HepG2 (cell line): Measurements from ENCODE around the gene VEPH1. TPM values are rescaled to one million over a fixed set of nuclear protein-coding genes. Genes with fewer than 3 reads are reported as not detected.

ENCODE experiments used
- ATAC-seq: fragments of 200-7000 bp; cut with Tn5 transposase; 3 replicates; pipeline ENCODE4 v1.9.1; 2020; ENCODE audit warnings: mild to moderate bottlenecking, moderate library complexity
- BruUV-seq: library from RNA; stranded (reverse); fragments of 400-500 nt; replicated peaks from 2 replicates; lab custom pipeline; 2021; lab: Mats Ljungman, UMichigan
- CTCF ChIA-PET: fragments of 300-600 bp; formaldehyde crosslinking; extraction: SDS; loops from one replicate; lab custom pipeline; 2021; ENCODE audit warnings: low total read pairs, inconsistent platforms, low intra/inter-chr PET ratio; lab: Yijun Ruan, JAX
- POLR2A ChIA-PET: fragments of 350-600 bp; sonication (Branson Sonifier 250); formaldehyde crosslinking; loops from one replicate; lab custom pipeline; 2020; ENCODE audit warnings: antibody characterized with exemption, inconsistent platforms; lab: Yijun Ruan, JAX
- DNase-seq: peaks from one replicate; pipeline ENCODE4 v3.0.0-alpha.2; 2015; ENCODE audit warnings: low spot score
- FAIRE-seq: peaks from 3 replicates; lab custom pipeline; 2011; peaks lifted over from hg19 to GRCh38; lab: Jason Lieb, UNC
- H2AFZ ChIP-seq: one replicate; pipeline ENCODE4 v1.6.1; 2011; ENCODE audit warnings: low read length, inconsistent platforms
- H3K27ac ChIP-seq: fragments of 300-600 bp; 3 replicates; pipeline ENCODE4 v1.8.0; 2011; ENCODE audit warnings: mixed run types, mild to moderate bottlenecking, mixed read lengths, low read length, inconsistent platforms; ENCODE audit not compliant: insufficient read depth; ENCODE audit errors: extremely low read length
- H3K27me3 ChIP-seq, 2 experiments: fragments of 200-600 bp in 1 of 2; 2 replicates in 1 of 2; 3 replicates in 1 of 2; pipeline versions ENCODE4 v1.6.0 to v1.8.0; 2011; ENCODE audit warnings: low read length in 2 of 2, mild to moderate bottlenecking in 2 of 2, moderate library complexity in 2 of 2, inconsistent platforms in 1 of 2; ENCODE audit not compliant: insufficient read depth in 2 of 2, control insufficient read depth in 1 of 2
- H3K36me3 ChIP-seq, 2 experiments: fragments of 200-600 bp in 1 of 2; replicated peaks in 1 of 2; 2 replicates in 1 of 2; 3 replicates in 1 of 2; pipeline versions ENCODE4 v1.5.1 to v1.8.0; 2011; ENCODE audit warnings: low read length in 2 of 2, inconsistent platforms in 1 of 2; ENCODE audit not compliant: insufficient read depth in 2 of 2, control insufficient read depth in 1 of 2
- H3K4me1 ChIP-seq: 2 replicates; pipeline ENCODE4 v1.5.1; 2012; ENCODE audit warnings: low read length, inconsistent platforms; ENCODE audit not compliant: insufficient read depth
- H3K4me2 ChIP-seq: 2 replicates; pipeline ENCODE4 v1.6.0; 2011; ENCODE audit warnings: low read depth, low read length, inconsistent platforms
- H3K4me3 ChIP-seq, 3 experiments: fragments of 200-600 bp in 1 of 3; sonication (generic), shearing (Covaris generic) in 1 of 3; replicated peaks in 1 of 3; 2 replicates each; pipeline ENCODE4 v1.5.1; 2011 to 2016; ENCODE audit warnings: low read length in 3 of 3, inconsistent platforms in 2 of 3, low read depth in 2 of 3, mild to moderate bottlenecking in 2 of 3, control low read depth in 1 of 3, mixed read lengths in 1 of 3; ENCODE audit not compliant: insufficient read depth in 1 of 3
- H3K79me2 ChIP-seq: one replicate; pipeline ENCODE4 v1.6.1; 2011; ENCODE audit warnings: low read length, inconsistent platforms; ENCODE audit not compliant: insufficient read depth
- H3K9ac ChIP-seq: 2 replicates; pipeline ENCODE4 v1.6.0; 2011; ENCODE audit warnings: mild to moderate bottlenecking, low read depth, low read length, inconsistent platforms; ENCODE audit not compliant: insufficient read depth
- H3K9me3 ChIP-seq: 2 replicates; pipeline ENCODE4 v1.5.1; 2012; ENCODE audit warnings: mild to moderate bottlenecking, low read length
- H4K20me1 ChIP-seq: 2 replicates; pipeline ENCODE4 v1.6.0; 2011; ENCODE audit warnings: inconsistent platforms, mild to moderate bottlenecking, low read length, moderate library complexity; ENCODE audit not compliant: insufficient read depth
- FLYWCH1 ChIP-seq: sonication (generic); formaldehyde crosslinking; IDR thresholded peaks from 2 replicates; pipeline ENCODE4 v1.8.1; 2023; ENCODE audit warnings: mild to moderate bottlenecking, missing genetic modification reagents
- HDAC6 ChIP-seq: fragments of 200-600 bp; sonication (generic); IDR thresholded peaks from 2 replicates; pipeline ENCODE4 v1.7.0; 2017; ENCODE audit warnings: mild to moderate bottlenecking, antibody characterized with exemption, low read length, low read depth
- JARID2 ChIP-seq: sonication (generic); formaldehyde crosslinking; IDR thresholded peaks from 2 replicates; pipeline ENCODE4 v1.8.1; 2023; ENCODE audit warnings: missing genetic modification reagents, inconsistent platforms; ENCODE audit not compliant: insufficient replicate concordance
- KAT7 ChIP-seq: IDR thresholded peaks from 2 replicates; pipeline ENCODE4 v1.6.1; 2018; ENCODE audit warnings: borderline replicate concordance, missing compliant biosample characterization
- KLF6 ChIP-seq: IDR thresholded peaks from 2 replicates; pipeline ENCODE4 v1.8.0; 2016; ENCODE audit warnings: missing biosample characterization, missing genetic modification reagents
- NFE2L2 ChIP-seq: fragments of 150-350 bp; IDR thresholded peaks from 2 replicates; pipeline ENCODE4 v1.6.1; 2014; ENCODE audit warnings: low read length
- PHB2 ChIP-seq: fragments of 450-650 bp; IDR thresholded peaks from 2 replicates; pipeline ENCODE4 v1.6.1; 2018; ENCODE audit not compliant: partially characterized antibody
- ZBTB34 ChIP-seq: sonication (generic); formaldehyde crosslinking; IDR thresholded peaks from 2 replicates; pipeline ENCODE4 v1.8.0; 2022; ENCODE audit warnings: mild to moderate bottlenecking, missing genetic modification reagents
- ZFP37 ChIP-seq: sonication (generic); formaldehyde crosslinking; IDR thresholded peaks from 2 replicates; pipeline ENCODE4 v1.4.0; 2020; ENCODE audit warnings: missing genetic modification reagents, borderline replicate concordance
- ZNF567 ChIP-seq: sonication (generic); formaldehyde crosslinking; IDR thresholded peaks from 2 replicates; pipeline ENCODE4 v1.8.1; 2023; ENCODE audit warnings: mild to moderate bottlenecking, missing genetic modification reagents, borderline replicate concordance
- ZZZ3 ChIP-seq: sonication (generic); formaldehyde crosslinking; IDR thresholded peaks from 2 replicates; pipeline ENCODE4 v1.4.0; 2020; ENCODE audit warnings: missing genetic modification reagents, mild to moderate bottlenecking, borderline replicate concordance
- WGBS: methylation state at CpG from one replicate; pipeline ENCODE4 v1.1.6; 2017; ENCODE audit warnings: low lambda C conversion rate; 5-methylcytosine and 5-hydroxymethylcytosine counted together
- in situ Hi-C: cut with HindIII; loops from 2 replicates; pipeline ENCODE4 v1.10.0; 2017; ENCODE audit warnings: low pct_unique_long_range_greater_than_20kb; ENCODE audit not compliant: extremely low pct_ligation_motif_present
- intact Hi-C: fragments of 100-400 bp; cut with micrococcal nuclease; formaldehyde crosslinking; loops from one replicate; pipeline ENCODE4 v1.10.0; 2022; ENCODE audit not compliant: unreplicated experiment
- polyA plus RNA-seq, 8 experiments: library from polyadenylated mRNA; depleted of rRNA in 3 of 8; stranded (reverse) in 7 of 8; unstranded in 1 of 8; fragments of >200 nt; fragmentation: Illumina TruSeq in 4 of 8; extraction: Trizol in 4 of 8; gene quantifications; 2 replicates each; pipeline versions ENCODE4 v1.2.1 to v1.2.3, GENCODE V29; 2011 to 2016; ENCODE audit warnings: low read depth in 4 of 8, missing spikeins in 1 of 8, mixed read lengths in 1 of 8; ENCODE audit not compliant: insufficient read depth in 1 of 8
- total RNA-seq, 5 experiments: library from RNA; depleted of rRNA; stranded (reverse); fragments of >200 nt; fragmentation: Illumina TruSeq; extraction: Trizol; gene quantifications; 2 replicates each; pipeline ENCODE4 v1.2.3, GENCODE V29; 2016; ENCODE audit warnings: low read depth in 1 of 5

VEPH1 gene
- total and polyA plus RNA-seq, 2 of the 13 experiments (the other 11 are each of a cell fraction or from before 2014, with no cell fraction given): not detected

- Histone ChIP-seq H3K4me3 (no peak overlapping the region), H3K4me1 (no peaks in the 10 kb centered on the region), H3K79me2 (no peaks in the 10 kb centered on the region), H3K36me3 (no peaks in the 10 kb centered on the region), H3K4me2 (no peak overlapping the region), H2AFZ (no peak overlapping the region), H4K20me1 (no peaks in the 10 kb centered on the region), H3K27ac (no peak overlapping the region), H3K27me3 (peaks cover 0 to 6% of the 10 kb centered on the region in 2 experiments; a peak in 1 of 5 replicates), H3K9me3 (no peaks in the 10 kb centered on the region), H3K9ac (no peak overlapping the region)
- FAIRE-seq (no peak), DNase-seq (no peak), ATAC-seq (no peak)
- TF ChIP-seq KLF6 (CRISPR knock-in tag) (no peak), ZBTB34 (CRISPR knock-in tag) (no peak), ZZZ3 (CRISPR knock-in tag) (no peak), HDAC6 (no peak), FLYWCH1 (no peak), NFE2L2 (no peak), JARID2 (CRISPR knock-in tag) (no peak), PHB2 (no peak), ZFP37 (no peak), KAT7 (CRISPR knock-in tag) (no peak), ZNF567 (CRISPR knock-in tag) (no peak)
- ChIA-PET CTCF (no interaction called here), POLR2A (no interaction called here)
- WGBS: 4% methylated on average over 3 of the region's 3 CpGs
- in situ Hi-C loops (no loop called here), intact Hi-C loops (no loop called here)
- no TSS peak for BruUV-seq
These were observed 271.1 kb downstream of the VEPH1 start for GRCh38 chr3:157232141-157232540.
